Transverse colon (tissue), 3 donors: ENCODE data around the gene SLC10A3.

Experiments
- CTCF ChIP-seq, 5 experiments: fragments of 200-600 bp in 3 of 5; fragments of 450-650 bp in 2 of 5; sonication (generic) in 3 of 5; IDR thresholded peaks; 1 replicate in 2 of 5; 2 replicates in 3 of 5; pipeline ENCODE4 v1.5.1; 2016 to 2017; ENCODE audit warnings: antibody characterized with exemption in 5 of 5, inconsistent platforms in 3 of 5, mild to moderate bottlenecking in 2 of 5, moderate library complexity in 1 of 5
- EP300 ChIP-seq: sonication (generic); formaldehyde crosslinking; IDR thresholded peaks from one replicate; pipeline ENCODE4 v1.6.1; 2017; ENCODE audit warnings: antibody characterized with exemption, low read depth
- POLR2A ChIP-seq: fragments of 450-650 bp; IDR thresholded peaks from one replicate; pipeline ENCODE4 v1.6.1; 2016; ENCODE audit warnings: antibody characterized with exemption, mild to moderate bottlenecking, moderate library complexity

DNA sequence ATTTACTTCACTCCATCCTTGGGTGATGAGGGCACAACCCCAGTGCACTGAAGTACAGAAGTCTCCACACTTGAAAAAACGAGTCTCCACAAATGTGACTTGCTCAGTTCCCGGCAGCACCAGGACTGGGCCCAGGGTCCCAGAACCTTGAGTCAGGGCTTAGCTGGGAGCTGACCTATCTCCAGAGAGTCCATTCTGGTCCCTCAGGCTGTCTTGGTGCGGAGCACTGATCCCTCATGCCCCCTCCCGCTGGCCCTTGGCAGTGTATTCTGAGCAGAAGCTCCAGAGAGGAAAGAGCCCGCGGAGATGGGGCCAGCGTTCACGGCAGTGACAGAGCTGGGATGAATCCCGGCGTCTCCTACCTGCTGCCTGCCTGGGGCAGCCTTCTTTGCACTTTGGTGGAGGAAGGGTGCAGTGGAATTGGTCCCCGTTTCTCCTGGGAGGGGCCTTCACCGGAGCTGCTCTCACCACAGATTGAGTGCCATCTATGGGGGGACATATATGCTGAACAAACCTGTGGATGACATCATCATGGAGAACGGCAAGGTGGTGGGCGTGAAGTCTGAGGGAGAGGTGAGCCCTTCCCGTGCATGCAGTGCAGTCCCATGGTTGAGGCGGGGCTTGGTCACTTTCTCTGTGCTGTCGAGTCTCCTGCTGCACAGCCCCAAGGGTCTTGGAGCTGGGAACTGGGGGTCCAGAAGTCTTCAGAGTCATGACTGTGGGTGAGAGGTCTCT is 49.6 kb downstream of the SLC10A3 start:
- no peak for TF ChIP-seq CTCF (IDR thresholded peaks at IDR 0.05)
- no peak for TF ChIP-seq EP300
- no peak for TF ChIP-seq POLR2A
